ENCODE results near the gene GRM1.

GRM1 gene

GRCh38 chr6:146100776-146101175 is 71.9 kb downstream of the GRM1 start:
- Histone ChIP-seq H3K4me3 (ENCODE audit: low read length) (no peak overlapping the region), H3K4me2 (ENCODE audit: low read length) (no peak overlapping the region), H3K36me3 (ENCODE audit: insufficient read depth, low read length) (no peaks in the 10 kb centered on the region), H3K9ac (ENCODE audit: low read depth, low read length) (no peak overlapping the region), H3K4me1 (ENCODE audit: control insufficient read depth, insufficient read depth, low read length) (no peaks in the 10 kb centered on the region), H3K27me3 (ENCODE audit: control insufficient read depth, insufficient read depth, low read length) (no peaks in the 10 kb centered on the region), H3K9me3 (replicated peaks; ENCODE audit: low read length) (no peaks in the 10 kb centered on the region)

- H3K9me3 ChIP-seq (replicated peaks; ENCODE audit: low read length) = no peaks in the 10 kb centered on the region
- no peak overlapping the region for H3K9ac ChIP-seq (ENCODE audit: low read depth, low read length)
- H3K27me3 ChIP-seq (ENCODE audit: control insufficient read depth, insufficient read depth, low read length) = no peaks in the 10 kb centered on the region
- H3K4me2 ChIP-seq (ENCODE audit: low read length) = no peak overlapping the region
- no peaks in the 10 kb centered on the region for H3K4me1 ChIP-seq (ENCODE audit: control insufficient read depth, insufficient read depth, low read length)
- no peak overlapping the region for H3K4me3 ChIP-seq (ENCODE audit: low read length)
- no peaks in the 10 kb centered on the region for H3K36me3 ChIP-seq (ENCODE audit: insufficient read depth, low read length)
Measured at GRCh38 chr6:146103416-146104072, 74.7 kb downstream of the GRM1 start.

- Histone ChIP-seq H3K4me1 (ENCODE audit: control insufficient read depth, insufficient read depth, low read length) (no peaks in the 10 kb centered on the region), H3K4me3 (ENCODE audit: low read length) (no peak overlapping the region), H3K36me3 (ENCODE audit: insufficient read depth, low read length) (no peaks in the 10 kb centered on the region), H3K9me3 (replicated peaks; ENCODE audit: low read length) (no peaks in the 10 kb centered on the region), H3K27me3 (ENCODE audit: control insufficient read depth, insufficient read depth, low read length) (no peaks in the 10 kb centered on the region), H3K9ac (ENCODE audit: low read depth, low read length) (no peak overlapping the region), H3K4me2 (ENCODE audit: low read length) (no peak overlapping the region)
Measured at GRCh38 chr6:146106532-146106931, 77.7 kb downstream of the GRM1 start.

GRCh38 chr6:146110990-146111389 is 82.1 kb downstream of the GRM1 start:
- H3K4me1 ChIP-seq (ENCODE audit: control insufficient read depth, insufficient read depth, low read length) = no peaks in the 10 kb centered on the region
- no peaks in the 10 kb centered on the region for H3K9me3 ChIP-seq (replicated peaks; ENCODE audit: low read length)
- H3K4me2 ChIP-seq (ENCODE audit: low read length) = no peak overlapping the region
- no peaks in the 10 kb centered on the region for H3K36me3 ChIP-seq (ENCODE audit: insufficient read depth, low read length)
- no peak overlapping the region for H3K4me3 ChIP-seq (ENCODE audit: low read length)
- no peaks in the 10 kb centered on the region for H3K27me3 ChIP-seq (ENCODE audit: control insufficient read depth, insufficient read depth, low read length)
- no peak overlapping the region for H3K9ac ChIP-seq (ENCODE audit: low read depth, low read length)

GRCh38 chr6:146111881-146112450 is 83.1 kb downstream of the GRM1 start:
- Histone ChIP-seq H3K27me3 (ENCODE audit: control insufficient read depth, insufficient read depth, low read length) (no peaks in the 10 kb centered on the region), H3K4me1 (ENCODE audit: control insufficient read depth, insufficient read depth, low read length) (no peaks in the 10 kb centered on the region), H3K4me3 (ENCODE audit: low read length) (no peak overlapping the region), H3K36me3 (ENCODE audit: insufficient read depth, low read length) (no peaks in the 10 kb centered on the region), H3K9me3 (replicated peaks; ENCODE audit: low read length) (no peaks in the 10 kb centered on the region), H3K4me2 (ENCODE audit: low read length) (no peak overlapping the region), H3K9ac (ENCODE audit: low read depth, low read length) (no peak overlapping the region)

- H3K9ac ChIP-seq (ENCODE audit: low read depth, low read length) = no peak overlapping the region
- H3K4me2 ChIP-seq (ENCODE audit: low read length) = no peak overlapping the region
- no peaks in the 10 kb centered on the region for H3K27me3 ChIP-seq (ENCODE audit: control insufficient read depth, insufficient read depth, low read length)
- no peaks in the 10 kb centered on the region for H3K9me3 ChIP-seq (replicated peaks; ENCODE audit: low read length)
- no peaks in the 10 kb centered on the region for H3K4me1 ChIP-seq (ENCODE audit: control insufficient read depth, insufficient read depth, low read length)
- H3K36me3 ChIP-seq (ENCODE audit: insufficient read depth, low read length) = no peaks in the 10 kb centered on the region
- no peak overlapping the region for H3K4me3 ChIP-seq (ENCODE audit: low read length)
Measured at GRCh38 chr6:146113084-146113623, 84.3 kb downstream of the GRM1 start.

- no peaks in the 10 kb centered on the region for H3K9me3 ChIP-seq (replicated peaks; ENCODE audit: low read length)
- H3K9ac ChIP-seq (ENCODE audit: low read depth, low read length) = no peak overlapping the region
- H3K4me3 ChIP-seq (ENCODE audit: low read length) = no peak overlapping the region
- H3K4me1 ChIP-seq (ENCODE audit: control insufficient read depth, insufficient read depth, low read length) = no peaks in the 10 kb centered on the region
- no peak overlapping the region for H3K4me2 ChIP-seq (ENCODE audit: low read length)
- no peaks in the 10 kb centered on the region for H3K27me3 ChIP-seq (ENCODE audit: control insufficient read depth, insufficient read depth, low read length)
- H3K36me3 ChIP-seq (ENCODE audit: insufficient read depth, low read length) = no peaks in the 10 kb centered on the region
Measured at GRCh38 chr6:146123616-146124015, 94.8 kb downstream of the GRM1 start.

- no peaks in the 10 kb centered on the region for H3K9me3 ChIP-seq (replicated peaks; ENCODE audit: low read length)
- H3K9ac ChIP-seq (ENCODE audit: low read depth, low read length) = no peak overlapping the region
- no peak overlapping the region for H3K4me2 ChIP-seq (ENCODE audit: low read length)
- H3K4me1 ChIP-seq (ENCODE audit: control insufficient read depth, insufficient read depth, low read length) = no peaks in the 10 kb centered on the region
- H3K4me3 ChIP-seq (ENCODE audit: low read length) = no peak overlapping the region
- H3K36me3 ChIP-seq (ENCODE audit: insufficient read depth, low read length) = no peaks in the 10 kb centered on the region
- H3K27me3 ChIP-seq (ENCODE audit: control insufficient read depth, insufficient read depth, low read length) = no peaks in the 10 kb centered on the region
Measured at GRCh38 chr6:146127447-146128215, 98.8 kb downstream of the GRM1 start.

GRCh38 chr6:146133866-146134265 is 105.0 kb downstream of the GRM1 start:
- H3K4me3 ChIP-seq (ENCODE audit: low read length) = no peak overlapping the region
- no peaks in the 10 kb centered on the region for H3K4me1 ChIP-seq (ENCODE audit: control insufficient read depth, insufficient read depth, low read length)
- no peaks in the 10 kb centered on the region for H3K27me3 ChIP-seq (ENCODE audit: control insufficient read depth, insufficient read depth, low read length)
- no peaks in the 10 kb centered on the region for H3K9me3 ChIP-seq (replicated peaks; ENCODE audit: low read length)
- H3K4me2 ChIP-seq (ENCODE audit: low read length) = no peak overlapping the region
- no peak overlapping the region for H3K9ac ChIP-seq (ENCODE audit: low read depth, low read length)
- H3K36me3 ChIP-seq (ENCODE audit: insufficient read depth, low read length) = no peaks in the 10 kb centered on the region

- no peaks in the 10 kb centered on the region for H3K36me3 ChIP-seq (ENCODE audit: insufficient read depth, low read length)
- H3K4me1 ChIP-seq (ENCODE audit: control insufficient read depth, insufficient read depth, low read length) = no peaks in the 10 kb centered on the region
- H3K9me3 ChIP-seq (replicated peaks; ENCODE audit: low read length) = no peaks in the 10 kb centered on the region
- no peak overlapping the region for H3K4me2 ChIP-seq (ENCODE audit: low read length)
- no peaks in the 10 kb centered on the region for H3K27me3 ChIP-seq (ENCODE audit: control insufficient read depth, insufficient read depth, low read length)
- no peak overlapping the region for H3K9ac ChIP-seq (ENCODE audit: low read depth, low read length)
- H3K4me3 ChIP-seq (ENCODE audit: low read length) = no peak overlapping the region
Measured at GRCh38 chr6:146135167-146135566, 106.3 kb downstream of the GRM1 start.

GRCh38 chr6:146146836-146147235 is 118.0 kb downstream of the GRM1 start:
- no peak overlapping the region for H3K4me2 ChIP-seq (ENCODE audit: low read length)
- H3K4me3 ChIP-seq (ENCODE audit: low read length) = no peak overlapping the region
- H3K4me1 ChIP-seq (ENCODE audit: control insufficient read depth, insufficient read depth, low read length) = no peaks in the 10 kb centered on the region
- no peaks in the 10 kb centered on the region for H3K27me3 ChIP-seq (ENCODE audit: control insufficient read depth, insufficient read depth, low read length)
- H3K9me3 ChIP-seq (replicated peaks; ENCODE audit: low read length) = no peaks in the 10 kb centered on the region
- H3K36me3 ChIP-seq (ENCODE audit: insufficient read depth, low read length) = no peaks in the 10 kb centered on the region
- H3K9ac ChIP-seq (ENCODE audit: low read depth, low read length) = no peak overlapping the region
